ENCODE data around the gene MARCHF2. TPM values are rescaled to one million over a fixed set of nuclear protein-coding genes. Genes with fewer than 3 reads are reported as not detected.

Gene MARCHF2
- total RNA-seq, 2 donors from 2014 or later: 32.9 to 35.9 TPM

DNA sequence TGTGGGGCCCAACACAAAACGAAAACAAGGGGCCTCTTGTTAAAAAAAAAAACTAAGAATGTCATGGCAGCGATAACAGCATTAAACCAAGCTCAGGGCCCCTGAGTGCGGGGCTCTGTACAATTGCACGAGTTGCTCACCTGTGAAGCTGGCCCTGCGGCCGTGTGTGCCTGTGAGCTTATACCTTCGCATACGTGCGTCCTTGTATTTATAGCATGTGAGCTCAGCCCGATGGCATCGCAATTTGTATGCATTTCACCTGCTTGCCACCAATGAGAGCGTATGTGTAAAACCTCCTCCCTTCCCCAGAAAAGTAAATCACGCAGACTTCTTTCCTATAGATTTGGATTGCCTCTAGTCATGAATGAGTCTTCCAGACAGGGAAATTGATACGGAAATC is 48.8 kb downstream of the MARCHF2 start:
- peaks cover 64% of the 10 kb centered on the region for H3K4me1 ChIP-seq
- intact Hi-C loops (cut with DNase I): no loop called here
- no peak for TF ChIP-seq POLR2A (IDR thresholded peaks at IDR 0.05)
- TF ChIP-seq, protein P1, sequence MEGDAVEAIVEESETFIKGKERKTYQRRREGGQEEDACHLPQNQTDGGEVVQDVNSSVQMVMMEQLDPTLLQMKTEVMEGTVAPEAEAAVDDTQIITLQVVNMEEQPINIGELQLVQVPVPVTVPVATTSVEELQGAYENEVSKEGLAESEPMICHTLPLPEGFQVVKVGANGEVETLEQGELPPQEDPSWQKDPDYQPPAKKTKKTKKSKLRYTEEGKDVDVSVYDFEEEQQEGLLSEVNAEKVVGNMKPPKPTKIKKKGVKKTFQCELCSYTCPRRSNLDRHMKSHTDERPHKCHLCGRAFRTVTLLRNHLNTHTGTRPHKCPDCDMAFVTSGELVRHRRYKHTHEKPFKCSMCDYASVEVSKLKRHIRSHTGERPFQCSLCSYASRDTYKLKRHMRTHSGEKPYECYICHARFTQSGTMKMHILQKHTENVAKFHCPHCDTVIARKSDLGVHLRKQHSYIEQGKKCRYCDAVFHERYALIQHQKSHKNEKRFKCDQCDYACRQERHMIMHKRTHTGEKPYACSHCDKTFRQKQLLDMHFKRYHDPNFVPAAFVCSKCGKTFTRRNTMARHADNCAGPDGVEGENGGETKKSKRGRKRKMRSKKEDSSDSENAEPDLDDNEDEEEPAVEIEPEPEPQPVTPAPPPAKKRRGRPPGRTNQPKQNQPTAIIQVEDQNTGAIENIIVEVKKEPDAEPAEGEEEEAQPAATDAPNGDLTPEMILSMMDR (IDR thresholded peaks at IDR 0.05): no peak
- H3K36me3 ChIP-seq (replicated peaks in 1 of 2; ENCODE audit: insufficient read depth in 1 of 2, low read depth in 2 of 2): peaks cover 0 to 12% of the 10 kb centered on the region in 2 donors
- WGBS, 2 donors: 79 to 81% methylated on average over 14 of the region's 14 CpGs
- DNase-seq (no peak), ATAC-seq (no peak)
- no peak overlapping the region for H3K27ac ChIP-seq
- H3K27me3 ChIP-seq: no peaks in the 10 kb centered on the region
- no peaks in the 10 kb centered on the region for H3K9me3 ChIP-seq
- H3K4me3 ChIP-seq: no peak overlapping the region

DNA sequence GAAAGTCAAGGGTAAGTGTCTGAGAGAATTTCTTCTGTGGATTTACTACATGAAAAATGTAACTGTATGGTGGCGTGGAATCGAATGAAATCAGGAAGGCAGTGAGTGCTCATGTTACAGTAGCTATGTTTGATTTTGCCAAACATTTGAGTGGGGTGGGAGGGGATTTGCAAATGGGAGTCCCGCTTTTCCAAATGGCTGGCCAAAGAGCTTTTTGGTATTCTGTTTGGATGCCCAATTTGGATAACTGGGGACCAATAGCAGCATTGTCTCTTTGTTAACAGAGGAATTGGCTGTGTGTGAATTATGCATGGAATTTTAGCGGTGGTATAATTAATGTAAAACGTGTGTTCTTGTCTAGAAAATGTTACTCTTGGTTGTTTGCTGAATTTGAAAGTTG is 49.5 kb downstream of the MARCHF2 start:
- peaks cover 58% of the 10 kb centered on the region for H3K4me1 ChIP-seq
- H3K4me3 ChIP-seq: no peak overlapping the region
- 70 to 72% methylated on average over 5 of the region's 5 CpGs for WGBS, 2 donors
- TF ChIP-seq POLR2A (IDR thresholded peaks at IDR 0.05): no peak
- TF ChIP-seq, protein P1 (IDR thresholded peaks at IDR 0.05): no peak
- H3K27me3 ChIP-seq: no peaks in the 10 kb centered on the region
- DNase-seq (no peak), ATAC-seq (no peak)
- intact Hi-C loops (cut with DNase I): no loop called here
- no peaks in the 10 kb centered on the region for H3K9me3 ChIP-seq
- peak overlapping the region in 1 of 4 donors; percentile 46 for H3K27ac ChIP-seq
- H3K36me3 ChIP-seq (replicated peaks in 1 of 2; ENCODE audit: insufficient read depth in 1 of 2, low read depth in 2 of 2): peaks cover 0 to 16% of the 10 kb centered on the region in 2 donors

DNA sequence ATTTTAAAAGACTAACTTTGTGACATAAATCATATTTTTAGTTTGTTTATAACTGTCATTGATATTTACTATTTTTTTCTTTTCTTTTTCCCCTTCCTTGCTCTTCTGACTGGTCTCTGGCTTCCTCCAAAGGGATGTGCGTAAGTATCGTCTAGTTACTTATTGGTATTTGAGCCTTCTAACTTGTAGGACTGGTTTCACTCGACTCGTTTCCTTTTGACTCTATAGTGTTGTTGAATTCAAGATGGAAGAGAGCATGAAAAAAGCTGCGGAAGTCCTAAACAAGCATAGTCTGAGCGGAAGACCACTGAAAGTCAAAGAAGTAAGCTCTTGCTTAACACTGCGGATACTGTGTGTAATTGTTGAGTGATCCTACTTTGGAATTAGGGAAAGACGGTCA is 50.3 kb downstream of the MARCHF2 start:
- WGBS, 2 donors: 71 to 77% methylated on average over 8 of the region's 8 CpGs
- H3K4me1 ChIP-seq: peaks cover 50% of the 10 kb centered on the region
- no peak for TF ChIP-seq POLR2A (IDR thresholded peaks at IDR 0.05)
- TF ChIP-seq, protein P1 (IDR thresholded peaks at IDR 0.05): no peak
- no peak overlapping the region for H3K4me3 ChIP-seq
- no peak for DNase-seq
- intact Hi-C loops (cut with DNase I): no loop called here
- peak overlapping the region in 2 of 4 donors; percentile 21 to 46 for H3K27ac ChIP-seq
- H3K27me3 ChIP-seq: no peaks in the 10 kb centered on the region
- H3K36me3 ChIP-seq (replicated peaks in 1 of 2; ENCODE audit: insufficient read depth in 1 of 2, low read depth in 2 of 2): peaks cover 0 to 16% of the 10 kb centered on the region in 2 donors
- ATAC-seq: no peak
- H3K9me3 ChIP-seq: no peaks in the 10 kb centered on the region

DNA sequence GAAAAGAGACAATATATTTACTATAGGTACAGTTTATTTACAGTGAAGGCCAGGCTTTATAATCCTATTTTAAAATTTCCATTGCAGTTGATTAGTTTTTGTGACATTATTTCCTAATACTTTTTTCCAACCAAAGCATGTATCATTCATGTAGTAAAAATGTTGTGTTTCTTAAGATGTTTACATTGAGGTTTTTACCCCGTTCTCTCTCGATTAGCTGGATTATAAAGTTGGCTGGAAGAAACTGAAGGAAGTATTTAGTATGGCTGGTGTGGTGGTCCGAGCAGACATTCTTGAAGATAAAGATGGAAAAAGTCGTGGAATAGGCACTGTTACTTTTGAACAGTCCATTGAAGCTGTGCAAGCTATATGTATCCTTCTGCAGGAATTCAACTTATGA is 52.9 kb downstream of the MARCHF2 start:
- ATAC-seq (no peak), DNase-seq (no peak)
- TF ChIP-seq, protein P1 (IDR thresholded peaks at IDR 0.05): no peak
- TF ChIP-seq POLR2A (IDR thresholded peaks at IDR 0.05): no peak
- intact Hi-C loops (cut with DNase I): no loop called here
- H3K27me3 ChIP-seq: no peaks in the 10 kb centered on the region
- 87 to 89% methylated on average over 4 of the region's 4 CpGs for WGBS, 2 donors
- H3K9me3 ChIP-seq: no peaks in the 10 kb centered on the region
- peaks cover 31% of the 10 kb centered on the region for H3K4me1 ChIP-seq
- no peak overlapping the region for H3K27ac ChIP-seq
- no peak overlapping the region for H3K4me3 ChIP-seq
- H3K36me3 ChIP-seq (replicated peaks in 1 of 2; ENCODE audit: insufficient read depth in 1 of 2, low read depth in 2 of 2): peaks cover 5 to 31% of the 10 kb centered on the region in 2 donors

DNA sequence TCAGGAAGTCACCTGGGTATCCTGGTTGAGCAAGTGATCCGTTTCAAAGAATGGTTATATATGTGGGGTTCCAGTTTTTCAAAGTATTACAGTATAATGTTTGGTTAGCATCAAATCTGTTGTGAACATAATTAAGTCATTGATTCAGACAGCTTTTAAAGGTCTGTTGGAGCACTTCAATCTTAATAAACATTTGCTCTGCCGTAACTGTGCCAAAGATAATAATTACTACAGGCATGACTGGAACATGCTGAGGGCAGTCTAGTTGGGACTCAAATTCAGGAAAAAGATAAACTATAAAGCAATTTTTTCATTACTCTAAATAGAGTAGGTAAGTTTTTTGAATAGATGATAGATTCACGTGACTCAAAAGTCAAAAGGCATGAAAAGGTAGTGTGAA is 55.0 kb downstream of the MARCHF2 start:
- H3K27ac ChIP-seq: no peak overlapping the region
- H3K4me3 ChIP-seq: no peak overlapping the region
- peaks cover 13 to 35% of the 10 kb centered on the region in 2 donors for H3K36me3 ChIP-seq (replicated peaks in 1 of 2; ENCODE audit: insufficient read depth in 1 of 2, low read depth in 2 of 2)
- TF ChIP-seq, protein P1 (IDR thresholded peaks at IDR 0.05): no peak
- TF ChIP-seq POLR2A (IDR thresholded peaks at IDR 0.05): no peak
- H3K4me1 ChIP-seq: peaks cover 24% of the 10 kb centered on the region
- DNase-seq (no peak), ATAC-seq (no peak)
- 52% methylated on average over 3 of the region's 3 CpGs for WGBS, 2 donors
- intact Hi-C loops (cut with DNase I): no loop called here
- H3K9me3 ChIP-seq: no peaks in the 10 kb centered on the region
- no peaks in the 10 kb centered on the region for H3K27me3 ChIP-seq
